Heart right ventricle (tissue), 16 donors: ENCODE data around the gene ALMS1. TPM values are rescaled to one million over a fixed set of nuclear protein-coding genes. Genes with fewer than 3 reads are reported as not detected.
"Not testable (repeated sequence)": the region's sequence is repeated elsewhere in the genome, so short reads cannot be mapped to it uniquely, and the experiment has no call there.

ENCODE experiments used
- ATAC-seq, 8 donors: fragments of 200-7000 bp; cut with Tn5 transposase; one replicate each; pipeline ENCODE4 v1.9.1; 2020; ENCODE audit warnings: mild to moderate bottlenecking in 8 of 8, moderate library complexity in 8 of 8, moderate number of reproducible peaks in 1 of 8
- DNase-seq, 2 donors: peaks; one replicate each; pipeline ENCODE4 v3.0.0-alpha.2; 2020
- H3K27ac ChIP-seq, 10 donors: fragments of 200-600 bp; sonication (generic) in 2 of 10; one replicate each; pipeline versions ENCODE4 v1.5.0 to v1.8.0; 2020 to 2022; ENCODE audit warnings: mild to moderate bottlenecking in 3 of 10
- H3K27me3 ChIP-seq, 7 donors: fragments of 200-600 bp; one replicate each; pipeline ENCODE4 v1.8.0; 2021 to 2022; ENCODE audit warnings: mild to moderate bottlenecking in 2 of 7
- H3K36me3 ChIP-seq, 9 donors: fragments of 200-600 bp; sonication (generic) in 1 of 9; one replicate each; pipeline versions ENCODE4 v1.5.0 to v1.8.0; 2020 to 2022; ENCODE audit warnings: mild to moderate bottlenecking in 2 of 9
- H3K4me1 ChIP-seq, 9 donors: fragments of 200-600 bp; sonication (generic) in 1 of 9; one replicate each; pipeline versions ENCODE4 v1.5.0 to v1.8.0; 2020 to 2022; ENCODE audit warnings: mild to moderate bottlenecking in 4 of 9
- H3K4me3 ChIP-seq, 10 donors: fragments of 200-600 bp; sonication (generic) in 2 of 10; one replicate each; pipeline versions ENCODE4 v1.5.0 to v1.8.0; 2020 to 2022; ENCODE audit warnings: mild to moderate bottlenecking in 7 of 10, moderate library complexity in 2 of 10
- H3K9me3 ChIP-seq, 11 donors: fragments of 200-600 bp in 10 of 11; sonication (generic) in 2 of 11; one replicate each; pipeline versions ENCODE4 v1.5.0 to v1.8.0; 2013 to 2022; ENCODE audit warnings: mild to moderate bottlenecking in 2 of 11, control low read depth in 1 of 11, moderate library complexity in 1 of 11
- WGBS, 2 donors: extraction: QIAGEN DNeasy Blood & Tissue Kit; methylation state at CpG; one replicate each; pipeline ENCODE4 v1.1.7; 2013; ENCODE audit warnings: inconsistent platforms in 1 of 2; 5-methylcytosine and 5-hydroxymethylcytosine counted together
- intact Hi-C, 10 donors: fragments of 100-400 bp; cut with DNase I; formaldehyde crosslinking; loops; one replicate each; pipeline versions ENCODE4 v1.11.1 to v1.14.2; 2022
- polyA plus RNA-seq, 2 donors: library from polyadenylated mRNA; stranded (reverse); fragments of 200-250 nt; gene quantifications; one replicate each; pipeline ENCODE4 v1.2.3, GENCODE V29; 2013
- total RNA-seq, 10 donors: library from RNA; stranded (reverse); fragmentation: NEBNext Ultra II Directional in 3 of 10; extraction: Animal tissue kit (Norgen Biotek cat#: 25700) in 3 of 10; gene quantifications; one replicate each; pipeline versions ENCODE4 v1.2.1 to v1.2.4, GENCODE V29; 2021 to 2023
- TF ChIP-seq, protein P1 (sequence below), 9 donors: fragments of 200-600 bp; sonication (generic) in 2 of 9; IDR thresholded peaks; one replicate each; pipeline versions ENCODE4 v1.5.0 to v1.8.0; 2021 to 2022; ENCODE audit warnings: antibody characterized with exemption in 9 of 9, mild to moderate bottlenecking in 5 of 9, moderate library complexity in 1 of 9
- donor health status: Arrhythmogenic right ventricular cardiomyopathy.
- donor health status: ischemic (EF 13 %, LVEDD 7.1; RV severe dilation, severe dysfunction).
- donor health status: healthy with polysubstance abuse.
- donor health status: DM: no; HTN: yes; CAD: no.
- donor health status: DM: no; HTN: no; CAD: no.
- donor health status: ischemic (EF 25% LVEDD 6.9; RV normal size, moderate dysfunction).
- donor health status: ischemic (EF 25% LVEDD 5.7; RV mildly dilated, moderate dysfunction).
- donor health status: healthy.
- donor health status: DM: yes; HTN: yes; CAD: no.
- donor health status: Ischemic cardiomyopathy.
- donor health status: ischemic (EF 35%, LVEDD 5.7; RV mildly dilated, moderate dysfunction).
- donor health status: nonischemic (EF 11% LVEDD 7.7; RV severe dilation, severe dysfunction).
- donor health status: DM: yes; HTN: yes; CAD: no.
- donor health status: PGD.
- donor health status: ischemic (EF 29% LVEDD 5.4; RV normal size, mild dysfunction).
- donor health status: nonischemic (EF 23%, LVEDD 6.1; RV moderate dilation, normal function).

The ALMS1 gene
- total and polyA plus RNA-seq, 12 donors = 3.8 to 16.9 (median 9.7) TPM

- WGBS, 2 donors = 61 to 71% methylated on average over 5 of the region's 5 CpGs
- Histone ChIP-seq H3K9me3 (no peaks in the 10 kb centered on the region), H3K36me3 (no peaks in the 10 kb centered on the region), H3K4me3 (no peak overlapping the region), H3K27ac (no peak overlapping the region), H3K4me1 (no peaks in the 10 kb centered on the region), H3K27me3 (peaks cover 0 to 20% (median 5%) of the 10 kb centered on the region in 7 donors)
- ATAC-seq (no peak), DNase-seq (no peak)
- TF ChIP-seq, protein P1, sequence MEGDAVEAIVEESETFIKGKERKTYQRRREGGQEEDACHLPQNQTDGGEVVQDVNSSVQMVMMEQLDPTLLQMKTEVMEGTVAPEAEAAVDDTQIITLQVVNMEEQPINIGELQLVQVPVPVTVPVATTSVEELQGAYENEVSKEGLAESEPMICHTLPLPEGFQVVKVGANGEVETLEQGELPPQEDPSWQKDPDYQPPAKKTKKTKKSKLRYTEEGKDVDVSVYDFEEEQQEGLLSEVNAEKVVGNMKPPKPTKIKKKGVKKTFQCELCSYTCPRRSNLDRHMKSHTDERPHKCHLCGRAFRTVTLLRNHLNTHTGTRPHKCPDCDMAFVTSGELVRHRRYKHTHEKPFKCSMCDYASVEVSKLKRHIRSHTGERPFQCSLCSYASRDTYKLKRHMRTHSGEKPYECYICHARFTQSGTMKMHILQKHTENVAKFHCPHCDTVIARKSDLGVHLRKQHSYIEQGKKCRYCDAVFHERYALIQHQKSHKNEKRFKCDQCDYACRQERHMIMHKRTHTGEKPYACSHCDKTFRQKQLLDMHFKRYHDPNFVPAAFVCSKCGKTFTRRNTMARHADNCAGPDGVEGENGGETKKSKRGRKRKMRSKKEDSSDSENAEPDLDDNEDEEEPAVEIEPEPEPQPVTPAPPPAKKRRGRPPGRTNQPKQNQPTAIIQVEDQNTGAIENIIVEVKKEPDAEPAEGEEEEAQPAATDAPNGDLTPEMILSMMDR (IDR thresholded peaks at IDR 0.05) = no peak
- intact Hi-C loops = no loop called here
Measured at GRCh38 chr2:73343992-73344391, 41.6 kb upstream of the ALMS1 start.

DNA sequence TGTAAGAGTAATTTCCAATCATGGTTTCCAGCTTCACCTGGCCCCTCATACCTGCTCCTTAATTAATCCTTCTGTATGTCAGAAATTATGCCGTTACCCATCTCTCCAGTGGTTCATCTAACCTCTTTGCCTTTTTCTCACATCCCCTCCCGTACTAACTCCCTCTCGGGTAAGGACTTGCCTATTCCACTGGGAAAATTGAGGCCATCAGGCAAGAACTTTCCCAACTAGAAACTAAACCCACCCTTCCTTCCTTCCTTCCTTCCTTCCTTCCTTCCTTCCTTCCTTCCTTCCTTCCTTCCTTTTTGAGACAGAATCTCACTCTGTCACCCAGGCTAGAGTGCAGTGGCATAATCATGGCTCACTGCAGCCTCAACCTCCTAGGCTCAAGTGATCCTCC lies 40.9 kb upstream of the ALMS1 start:
- ATAC-seq, H3K36me3 ChIP-seq, H3K4me3 ChIP-seq, H3K27ac ChIP-seq, H3K4me1 ChIP-seq, intact Hi-C loops, H3K9me3 ChIP-seq, DNase-seq: not testable (repeated sequence)
- WGBS, 2 donors = 69 to 75% methylated on average over 3 of the region's 3 CpGs
- peaks cover 0 to 24% (median 5%) of the 10 kb centered on the region in 7 donors for H3K27me3 ChIP-seq

- no peak overlapping the region for H3K27ac ChIP-seq
- TF ChIP-seq, protein P1 (IDR thresholded peaks at IDR 0.05) = no peak
- intact Hi-C loops = no loop called here
- H3K9me3 ChIP-seq = no peaks in the 10 kb centered on the region
- peaks cover 0 to 43% (median 13%) of the 10 kb centered on the region in 7 donors for H3K27me3 ChIP-seq
- H3K36me3 ChIP-seq = no peaks in the 10 kb centered on the region
- H3K4me1 ChIP-seq = no peaks in the 10 kb centered on the region
- no peak overlapping the region for H3K4me3 ChIP-seq
- no peak for DNase-seq
- WGBS, 2 donors = 56 to 62% methylated on average over 4 of the region's 4 CpGs
- ATAC-seq = no peak
Measured at GRCh38 chr2:73350035-73350691, 35.5 kb upstream of the ALMS1 start.

GRCh38 chr2:73356097-73356496 lies 29.5 kb upstream of the ALMS1 start:
- intact Hi-C loops = no loop called here
- ATAC-seq (no peak), DNase-seq (no peak)
- Histone ChIP-seq H3K27ac (no peak overlapping the region), H3K4me3 (no peak overlapping the region), H3K9me3 (peaks cover 0 to 6% (median 0%) of the 10 kb centered on the region in 11 donors), H3K36me3 (no peaks in the 10 kb centered on the region), H3K4me1 (no peaks in the 10 kb centered on the region), H3K27me3 (peaks cover 0 to 22% (median 7%) of the 10 kb centered on the region in 7 donors)
- TF ChIP-seq, protein P1 (IDR thresholded peaks at IDR 0.05) = no peak
- 87 to 94% methylated on average over 3 of the region's 3 CpGs for WGBS, 2 donors
